BLaER1 (cell line): ENCODE measurements around the gene ANAPC1.
A peak's percentile ranks its signal among the peaks of the same experiment; 100 is the strongest.
"Not testable (repeated sequence)": the region's sequence is repeated elsewhere in the genome, so short reads cannot be mapped to it uniquely, and the experiment has no call there.

Experiments
- H3K27ac ChIP-seq: shearing (Covaris generic); formaldehyde crosslinking; 2 replicates; pipeline ENCODE4 v1.8.1; 2022
- H3K27me3 ChIP-seq: shearing (Covaris generic); formaldehyde crosslinking; 2 replicates; pipeline ENCODE4 v1.8.1; 2022
- H3K36me3 ChIP-seq: shearing (Covaris generic); formaldehyde crosslinking; 2 replicates; pipeline ENCODE4 v1.8.1; 2022
- H3K4me1 ChIP-seq: shearing (Covaris generic); formaldehyde crosslinking; 2 replicates; pipeline ENCODE4 v1.8.1; 2022
- H3K4me2 ChIP-seq: shearing (Covaris generic); formaldehyde crosslinking; 2 replicates; pipeline ENCODE4 v1.8.1; 2022
- H3K4me3 ChIP-seq: shearing (Covaris generic); formaldehyde crosslinking; 2 replicates; pipeline ENCODE4 v1.8.1; 2022
- H3K9ac ChIP-seq: shearing (Covaris generic); formaldehyde crosslinking; 2 replicates; pipeline ENCODE4 v1.8.1; 2022
- H3K9me3 ChIP-seq: shearing (Covaris generic); formaldehyde crosslinking; 2 replicates; pipeline ENCODE4 v1.8.1; 2022
- H4K20me1 ChIP-seq: shearing (Covaris generic); formaldehyde crosslinking; 2 replicates; pipeline ENCODE4 v1.8.1; 2022
- Cebpa-rat ChIP-seq: shearing (Covaris generic); IDR thresholded peaks from 2 replicates; pipeline ENCODE4 v1.8.1; 2022

ANAPC1 gene

GRCh38 chr2:111919365-111919764 lies 35.4 kb upstream of the ANAPC1 start:
- no peak for TF ChIP-seq Cebpa-rat
- Histone ChIP-seq H3K9me3 (no peaks in the 10 kb centered on the region), H3K9ac (no peak overlapping the region), H3K4me1 (peaks cover 18% of the 10 kb centered on the region), H3K4me2 (no peak overlapping the region), H3K27ac (no peak overlapping the region), H3K4me3 (no peak overlapping the region), H4K20me1 (no peaks in the 10 kb centered on the region), H3K36me3 (no peaks in the 10 kb centered on the region), H3K27me3 (no peaks in the 10 kb centered on the region)

- TF ChIP-seq Cebpa-rat, result no peak
- H3K27me3 ChIP-seq, result no peaks in the 10 kb centered on the region
- H4K20me1 ChIP-seq, result no peaks in the 10 kb centered on the region
- H3K27ac ChIP-seq, result no peak overlapping the region
- no peak overlapping the region for H3K4me2 ChIP-seq
- no peak overlapping the region for H3K9ac ChIP-seq
- H3K36me3 ChIP-seq, result no peaks in the 10 kb centered on the region
- H3K4me3 ChIP-seq, result no peak overlapping the region
- H3K9me3 ChIP-seq, result no peaks in the 10 kb centered on the region
- peaks cover 8% of the 10 kb centered on the region; the same call in 1 of the 2 replicates for H3K4me1 ChIP-seq
Observed at GRCh38 chr2:111918383-111918806, 34.4 kb upstream of the ANAPC1 start.

DNA sequence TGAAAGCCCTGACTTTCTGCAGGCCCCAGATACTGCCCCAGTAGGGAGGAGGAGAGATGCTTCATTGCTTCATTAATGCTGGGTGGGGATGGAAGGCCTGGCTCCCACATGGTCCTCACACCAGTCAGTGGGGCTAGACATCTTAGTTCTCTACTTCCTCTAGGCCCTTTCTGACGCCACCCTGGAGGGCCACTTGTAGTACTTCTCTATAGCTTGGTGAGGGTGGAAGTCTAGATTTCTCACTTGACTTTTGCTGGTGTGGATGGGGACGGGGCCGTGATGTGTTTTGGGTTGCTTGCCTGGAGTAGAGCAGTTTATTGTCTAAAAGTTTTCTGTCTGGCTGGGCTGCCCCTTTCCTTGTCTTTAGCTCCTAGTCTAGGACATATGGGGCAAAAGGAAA lies 33.1 kb upstream of the ANAPC1 start:
- TF ChIP-seq Cebpa-rat, result no peak
- H3K27ac ChIP-seq, result no peak overlapping the region
- no peak overlapping the region for H3K4me3 ChIP-seq
- no peaks in the 10 kb centered on the region for H4K20me1 ChIP-seq
- H3K9ac ChIP-seq, result no peak overlapping the region
- peaks cover 5% of the 10 kb centered on the region; the same call in 1 of the 2 replicates for H3K4me1 ChIP-seq
- H3K9me3 ChIP-seq, result no peaks in the 10 kb centered on the region
- no peaks in the 10 kb centered on the region for H3K27me3 ChIP-seq
- no peak overlapping the region for H3K4me2 ChIP-seq
- no peaks in the 10 kb centered on the region for H3K36me3 ChIP-seq

DNA sequence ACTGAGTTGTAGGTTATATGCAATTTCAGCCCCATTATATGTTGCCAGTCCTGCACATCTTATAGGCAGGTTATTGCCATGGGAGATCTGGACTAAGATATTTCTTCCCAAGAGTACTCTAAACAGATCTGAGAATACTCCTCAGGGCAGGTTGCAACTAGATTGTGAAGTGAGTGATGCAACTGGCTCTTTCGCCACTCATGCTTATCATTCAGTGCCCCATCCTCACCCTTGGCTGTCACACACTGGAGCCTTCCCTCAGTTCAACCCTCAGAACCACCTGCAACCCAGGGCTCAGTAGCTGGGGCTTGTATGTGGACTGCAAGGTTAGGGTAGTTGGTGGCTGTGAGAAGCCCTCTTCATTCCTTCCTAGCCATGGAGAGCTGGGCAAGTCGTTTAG lies 28.6 kb upstream of the ANAPC1 start:
- TF ChIP-seq Cebpa-rat, result no peak

DNA sequence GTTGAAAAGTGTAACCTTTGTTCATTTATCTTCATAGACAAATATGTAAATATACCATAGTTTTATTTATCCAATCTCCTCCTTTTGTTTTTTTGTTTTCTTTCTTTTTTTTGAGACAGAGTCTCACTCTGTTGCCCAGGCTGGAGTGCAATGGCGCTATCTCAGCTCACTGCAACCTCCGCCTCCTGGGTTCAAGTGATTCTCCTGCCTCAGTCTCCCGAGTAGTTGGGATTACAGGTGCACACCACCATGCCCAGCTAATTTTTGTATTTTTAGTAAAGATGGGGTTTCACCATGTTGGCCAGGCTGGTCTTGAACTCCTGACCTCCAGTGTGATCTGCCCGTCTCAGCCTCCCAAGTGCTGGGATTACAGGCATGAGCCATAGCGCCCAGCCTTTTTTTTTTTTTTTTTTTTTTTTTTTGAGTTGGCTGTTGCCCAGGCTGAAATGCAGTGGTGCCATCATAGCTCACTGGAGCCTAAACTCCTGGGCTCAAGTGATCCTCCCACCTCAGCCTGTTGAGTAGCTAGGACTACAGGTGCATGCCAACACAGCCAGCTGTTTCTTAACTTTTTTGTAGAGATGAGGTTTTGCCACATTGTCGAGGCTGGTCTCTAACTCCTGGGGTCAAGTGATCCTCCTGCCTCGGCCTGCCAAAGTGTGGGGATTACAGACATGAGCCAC lies 27.4 kb upstream of the ANAPC1 start:
- peaks cover 33% of the 10 kb centered on the region for H3K4me1 ChIP-seq
- H3K4me3 ChIP-seq, H4K20me1 ChIP-seq, H3K27me3 ChIP-seq, H3K9me3 ChIP-seq, H3K9ac ChIP-seq, H3K36me3 ChIP-seq, H3K27ac ChIP-seq, H3K4me2 ChIP-seq: not testable (repeated sequence)

More for the DNA sequence above, 28.6 kb upstream of the ANAPC1 start:
- no peak overlapping the region for H3K9ac ChIP-seq
- H3K4me2 ChIP-seq, result no peak overlapping the region
- H4K20me1 ChIP-seq, result no peaks in the 10 kb centered on the region
- no peaks in the 10 kb centered on the region for H3K9me3 ChIP-seq
- no peak overlapping the region for H3K27ac ChIP-seq
- no peak overlapping the region for H3K4me3 ChIP-seq
- H3K36me3 ChIP-seq, result no peaks in the 10 kb centered on the region
- no peaks in the 10 kb centered on the region for H3K27me3 ChIP-seq
- H3K4me1 ChIP-seq, result peaks cover 22% of the 10 kb centered on the region

DNA sequence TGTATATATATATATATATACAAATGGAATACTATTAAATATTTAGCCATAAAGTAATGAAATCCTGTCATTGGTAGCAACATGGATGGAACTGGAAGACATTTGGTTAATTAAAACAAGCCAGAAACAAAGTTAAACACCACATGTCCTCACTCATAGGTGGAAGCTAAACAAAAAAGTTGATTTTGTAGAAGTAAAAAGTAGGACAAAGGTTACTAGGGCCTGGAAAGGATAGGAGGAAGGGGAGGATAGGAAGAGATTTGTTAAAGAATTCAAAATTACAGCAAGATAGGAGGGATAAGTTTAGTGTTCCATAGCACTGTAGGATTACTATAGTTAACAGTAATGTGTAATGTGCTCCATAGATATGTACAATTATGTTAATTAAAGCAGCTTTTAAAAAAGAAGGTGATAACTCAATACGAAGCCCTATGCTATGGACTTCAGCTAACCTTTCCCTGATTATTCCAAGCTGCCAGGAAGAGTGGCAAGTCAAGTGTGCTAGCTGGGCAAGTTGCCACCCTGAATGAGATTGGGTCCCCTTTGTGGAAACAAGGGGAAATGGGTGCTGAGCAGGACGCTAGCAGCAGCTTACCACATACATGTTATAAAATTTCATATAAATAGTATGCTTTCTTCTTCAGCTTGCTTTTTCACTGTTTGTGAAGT lies 26.8 kb upstream of the ANAPC1 start:
- Histone ChIP-seq H3K4me1 (peaks cover 40% of the 10 kb centered on the region), H3K27ac (no peak overlapping the region), H3K9me3 (no peaks in the 10 kb centered on the region), H3K4me2 (no peak overlapping the region), H3K27me3 (no peaks in the 10 kb centered on the region), H3K9ac (no peak overlapping the region), H4K20me1 (no peaks in the 10 kb centered on the region), H3K4me3 (no peak overlapping the region), H3K36me3 (no peaks in the 10 kb centered on the region)
- TF ChIP-seq Cebpa-rat, result no peak

DNA sequence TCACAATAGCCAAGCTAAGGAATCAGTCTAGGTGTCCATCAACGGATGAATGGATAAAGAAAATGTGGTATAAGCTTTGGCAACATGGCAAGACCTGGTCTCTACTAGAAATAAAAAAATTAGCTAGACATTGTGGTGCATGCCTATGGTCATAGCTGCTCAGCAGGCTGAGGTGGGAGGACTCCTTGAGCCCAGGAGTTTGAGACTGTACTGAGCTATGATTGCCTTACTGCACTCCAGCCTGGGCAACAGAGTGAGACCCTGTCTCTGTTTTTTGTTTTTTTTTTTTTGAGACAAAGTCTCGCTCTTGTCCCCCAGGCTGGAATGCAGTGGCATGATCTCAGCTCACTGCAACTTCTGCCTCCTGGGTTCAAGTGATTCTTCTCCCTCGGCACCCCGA lies 26.0 kb upstream of the ANAPC1 start:
- H4K20me1 ChIP-seq, H3K27me3 ChIP-seq, H3K9me3 ChIP-seq, H3K4me2 ChIP-seq, H3K4me3 ChIP-seq, H3K9ac ChIP-seq, H3K36me3 ChIP-seq, H3K27ac ChIP-seq: not testable (repeated sequence)
- H3K4me1 ChIP-seq, result peaks cover 47% of the 10 kb centered on the region

DNA sequence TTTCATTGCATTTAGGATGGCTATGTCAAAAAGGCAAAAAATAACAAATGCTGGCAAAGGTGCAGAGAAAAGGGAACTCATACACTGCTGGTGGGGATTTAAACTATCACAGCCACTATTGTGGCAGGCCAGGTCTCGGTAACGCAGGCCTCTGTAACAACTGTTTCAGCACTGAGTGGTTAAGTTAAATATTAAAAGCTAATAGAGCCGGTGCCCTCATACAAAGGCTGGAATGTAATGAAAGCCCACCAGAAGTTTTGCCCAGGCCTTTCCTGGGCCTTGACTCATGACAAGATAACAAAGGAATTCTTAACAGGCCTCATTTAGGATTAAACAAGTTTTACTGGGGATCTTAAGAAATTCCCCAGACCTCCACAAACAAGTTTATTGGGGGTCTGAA lies 25.1 kb upstream of the ANAPC1 start:
- TF ChIP-seq Cebpa-rat, result no peak
- Histone ChIP-seq H4K20me1 (no peaks in the 10 kb centered on the region), H3K36me3 (no peaks in the 10 kb centered on the region), H3K9me3 (no peaks in the 10 kb centered on the region), H3K27ac (no peak overlapping the region), H3K4me3 (no peak overlapping the region), H3K4me1 (peaks cover 55% of the 10 kb centered on the region), H3K4me2 (peak overlapping the region; percentile 77), H3K27me3 (no peaks in the 10 kb centered on the region), H3K9ac (no peak overlapping the region)

DNA sequence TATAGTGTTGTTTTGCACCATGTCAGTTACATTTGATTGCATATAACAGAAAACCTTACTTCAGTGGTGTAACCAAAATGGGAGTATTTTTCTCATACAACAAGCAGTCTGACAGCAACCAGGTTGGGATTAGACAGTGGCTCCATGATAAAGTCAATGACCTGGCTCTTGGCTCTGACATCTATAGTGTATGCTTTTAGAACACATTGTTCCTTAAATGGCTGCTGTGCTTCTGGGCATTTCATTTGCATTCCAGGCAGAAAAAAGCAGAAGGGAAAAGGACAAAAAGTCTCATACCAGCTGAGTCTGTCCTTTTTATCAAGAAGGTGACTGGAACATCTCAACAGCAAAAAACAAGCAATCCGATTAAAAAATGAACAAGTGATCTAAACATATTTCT lies 24.6 kb upstream of the ANAPC1 start:
- Histone ChIP-seq H3K36me3 (no peaks in the 10 kb centered on the region), H3K9me3 (no peaks in the 10 kb centered on the region), H4K20me1 (no peaks in the 10 kb centered on the region), H3K27ac (no peak overlapping the region), H3K4me1 (peaks cover 60% of the 10 kb centered on the region), H3K4me2 (peak overlapping the region; percentile 77), H3K27me3 (peaks cover 1% of the 10 kb centered on the region; the same call in 1 of the 2 replicates), H3K9ac (no peak overlapping the region), H3K4me3 (no peak overlapping the region)
- TF ChIP-seq Cebpa-rat, result no peak

DNA sequence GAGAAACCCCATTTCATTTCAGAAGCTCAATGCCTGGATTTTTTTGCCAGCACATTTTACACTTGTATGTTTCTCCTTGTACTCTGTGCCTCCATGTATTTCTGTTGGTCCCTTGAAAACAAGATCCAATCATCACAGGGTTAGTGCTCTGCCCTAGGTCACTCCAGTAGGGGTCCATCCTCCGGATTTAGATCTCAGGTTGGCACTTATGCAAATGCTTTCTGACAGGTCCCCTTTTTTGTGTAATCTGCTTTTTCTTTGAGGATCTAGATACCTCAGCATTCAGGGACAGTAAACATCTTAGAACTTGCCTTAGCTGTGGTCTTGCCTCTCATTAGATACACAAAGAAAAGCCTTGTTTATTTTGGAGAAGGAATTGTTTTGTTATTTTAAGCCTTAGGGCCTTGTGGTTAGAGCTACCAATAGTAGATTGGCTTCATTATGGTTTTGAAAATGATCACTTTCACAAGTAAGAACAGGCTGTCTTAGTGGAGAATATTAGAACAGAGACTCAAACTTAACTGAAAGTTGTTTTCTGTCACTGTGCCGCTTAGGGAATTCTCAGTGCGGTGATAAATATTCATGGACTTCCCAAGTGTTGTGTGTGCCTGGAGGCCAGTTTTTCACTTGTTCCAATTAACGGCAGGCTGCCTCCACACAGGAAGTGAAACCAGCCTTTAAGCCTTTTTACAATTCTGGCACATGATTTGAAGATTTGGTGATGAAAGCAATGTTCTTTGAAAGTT lies 22.2 kb upstream of the ANAPC1 start:
- Histone ChIP-seq H3K4me2 (peak overlapping the region; percentile 77), H3K36me3 (no peaks in the 10 kb centered on the region), H3K27ac (peak overlapping the region; percentile 40; the same call in 1 of the 2 replicates), H3K27me3 (peaks cover 22% of the 10 kb centered on the region), H3K4me1 (peaks cover 63% of the 10 kb centered on the region), H3K9me3 (no peaks in the 10 kb centered on the region), H3K4me3 (no peak overlapping the region), H4K20me1 (no peaks in the 10 kb centered on the region), H3K9ac (no peak overlapping the region)
- TF ChIP-seq Cebpa-rat, result no peak

DNA sequence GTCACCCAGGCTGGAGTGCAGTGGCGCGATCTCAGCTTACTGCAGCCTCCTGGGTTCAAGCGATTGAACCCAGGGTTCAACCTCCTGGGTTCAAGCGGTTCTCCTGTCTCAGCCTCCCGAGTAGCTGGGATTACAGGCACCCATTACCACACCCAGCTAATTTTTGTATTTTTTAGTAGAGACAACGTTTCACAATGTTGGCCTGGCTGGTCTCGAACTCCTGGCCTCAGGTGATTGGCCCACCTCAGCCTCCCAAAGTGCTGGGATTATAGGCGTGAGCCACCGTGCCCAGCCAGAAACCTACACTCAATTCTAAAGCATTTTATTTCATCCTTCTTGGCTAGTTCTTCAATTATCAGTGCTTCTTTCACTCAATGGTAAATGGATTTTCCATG lies 21.5 kb upstream of the ANAPC1 start:
- peaks cover 63% of the 10 kb centered on the region for H3K4me1 ChIP-seq
- not testable (repeated sequence) for H4K20me1 ChIP-seq, H3K4me3 ChIP-seq, H3K9ac ChIP-seq, H3K27ac ChIP-seq, H3K9me3 ChIP-seq, H3K36me3 ChIP-seq
- peaks cover 29% of the 10 kb centered on the region for H3K27me3 ChIP-seq
- H3K4me2 ChIP-seq, result peak overlapping the region; percentile 77
